ENCODE data around the gene LINGO1. TPM values are rescaled to one million over a fixed set of nuclear protein-coding genes. Genes with fewer than 3 reads are reported as not detected.

Gene LINGO1
- total RNA-seq, 4 donors from 2014 or later, result 0.83 to 2.2 (median 1.0) TPM; not detected in 1

DNA sequence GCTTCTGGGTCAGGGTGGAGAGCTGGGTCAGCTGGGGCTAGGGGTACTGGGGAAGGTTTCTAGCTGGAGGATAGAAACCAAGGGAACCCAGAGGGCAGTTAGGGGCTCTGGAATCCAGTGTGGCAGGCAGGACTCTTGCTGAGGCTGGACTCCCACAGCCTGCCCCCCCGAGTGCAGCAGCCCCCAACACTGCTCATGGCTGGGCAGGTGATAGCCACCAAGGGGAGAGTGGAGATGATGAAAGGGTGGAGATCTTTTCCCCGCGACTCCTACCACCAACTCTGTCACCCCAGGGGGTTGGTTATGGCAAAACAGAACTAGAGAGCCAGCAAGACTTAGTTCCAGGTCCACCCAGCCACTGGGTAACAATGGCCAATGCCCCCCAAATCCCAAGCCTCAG is 16.9 kb upstream of the LINGO1 start:
- WGBS, result 66% methylated on average over 3 of the region's 3 CpGs
- H3K4me3 ChIP-seq, result no peak overlapping the region
- H3K9me3 ChIP-seq, result peaks cover 0 to 11% (median 3%) of the 10 kb centered on the region in 4 donors
- no peaks in the 10 kb centered on the region for H3K4me1 ChIP-seq
- peaks cover 0 to 21% (median 0%) of the 10 kb centered on the region in 4 donors for H3K27me3 ChIP-seq
- DNase-seq (ENCODE audit: extremely low spot score), result no peak
- H3K36me3 ChIP-seq, result no peaks in the 10 kb centered on the region
- TF ChIP-seq POLR2AphosphoS5 (IDR thresholded peaks at IDR 0.05) (no peak), EP300 (IDR thresholded peaks at IDR 0.05) (no peak), POLR2A (IDR thresholded peaks at IDR 0.05; ENCODE audit: low read depth) (no peak)
- TF ChIP-seq, protein P1, sequence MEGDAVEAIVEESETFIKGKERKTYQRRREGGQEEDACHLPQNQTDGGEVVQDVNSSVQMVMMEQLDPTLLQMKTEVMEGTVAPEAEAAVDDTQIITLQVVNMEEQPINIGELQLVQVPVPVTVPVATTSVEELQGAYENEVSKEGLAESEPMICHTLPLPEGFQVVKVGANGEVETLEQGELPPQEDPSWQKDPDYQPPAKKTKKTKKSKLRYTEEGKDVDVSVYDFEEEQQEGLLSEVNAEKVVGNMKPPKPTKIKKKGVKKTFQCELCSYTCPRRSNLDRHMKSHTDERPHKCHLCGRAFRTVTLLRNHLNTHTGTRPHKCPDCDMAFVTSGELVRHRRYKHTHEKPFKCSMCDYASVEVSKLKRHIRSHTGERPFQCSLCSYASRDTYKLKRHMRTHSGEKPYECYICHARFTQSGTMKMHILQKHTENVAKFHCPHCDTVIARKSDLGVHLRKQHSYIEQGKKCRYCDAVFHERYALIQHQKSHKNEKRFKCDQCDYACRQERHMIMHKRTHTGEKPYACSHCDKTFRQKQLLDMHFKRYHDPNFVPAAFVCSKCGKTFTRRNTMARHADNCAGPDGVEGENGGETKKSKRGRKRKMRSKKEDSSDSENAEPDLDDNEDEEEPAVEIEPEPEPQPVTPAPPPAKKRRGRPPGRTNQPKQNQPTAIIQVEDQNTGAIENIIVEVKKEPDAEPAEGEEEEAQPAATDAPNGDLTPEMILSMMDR (IDR thresholded peaks at IDR 0.05), result no peak
- H3K27ac ChIP-seq (replicated peaks in 1 of 4), result no peak overlapping the region
- intact Hi-C loops (cut with DNase I), result no loop called here

DNA sequence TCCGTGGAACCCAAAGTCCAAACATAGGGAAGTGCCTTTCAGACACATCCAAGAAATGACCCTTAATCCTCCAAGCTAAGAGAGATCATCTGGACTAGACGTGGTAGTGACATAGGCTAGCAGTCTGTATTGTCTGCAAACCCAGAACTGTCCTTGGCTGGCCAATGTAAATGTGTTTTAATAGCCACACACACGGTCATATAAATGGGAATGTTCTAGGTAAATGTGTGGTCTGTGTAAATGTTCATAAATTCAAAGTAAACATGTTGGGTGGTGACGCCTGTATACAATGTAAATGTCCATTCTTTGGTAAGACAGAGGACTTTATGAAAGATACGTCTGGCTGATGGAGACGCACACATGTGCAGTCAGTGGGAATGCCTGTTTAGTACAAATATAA is 16.3 kb upstream of the LINGO1 start:
- H3K27me3 ChIP-seq, result peaks cover 0 to 15% (median 0%) of the 10 kb centered on the region in 4 donors
- no peak overlapping the region for H3K4me3 ChIP-seq
- intact Hi-C loops (cut with DNase I), result no loop called here
- 77% methylated on average over 5 of the region's 6 CpGs for WGBS
- TF ChIP-seq EP300 (IDR thresholded peaks at IDR 0.05) (no peak), POLR2A (IDR thresholded peaks at IDR 0.05; ENCODE audit: low read depth) (no peak), POLR2AphosphoS5 (IDR thresholded peaks at IDR 0.05) (no peak)
- TF ChIP-seq, protein P1 (IDR thresholded peaks at IDR 0.05), result no peak
- H3K27ac ChIP-seq (replicated peaks in 1 of 4), result no peak overlapping the region
- DNase-seq (ENCODE audit: extremely low spot score), result no peak
- H3K9me3 ChIP-seq, result peaks cover 0 to 5% (median under 1%) of the 10 kb centered on the region in 4 donors
- no peaks in the 10 kb centered on the region for H3K36me3 ChIP-seq
- no peaks in the 10 kb centered on the region for H3K4me1 ChIP-seq

DNA sequence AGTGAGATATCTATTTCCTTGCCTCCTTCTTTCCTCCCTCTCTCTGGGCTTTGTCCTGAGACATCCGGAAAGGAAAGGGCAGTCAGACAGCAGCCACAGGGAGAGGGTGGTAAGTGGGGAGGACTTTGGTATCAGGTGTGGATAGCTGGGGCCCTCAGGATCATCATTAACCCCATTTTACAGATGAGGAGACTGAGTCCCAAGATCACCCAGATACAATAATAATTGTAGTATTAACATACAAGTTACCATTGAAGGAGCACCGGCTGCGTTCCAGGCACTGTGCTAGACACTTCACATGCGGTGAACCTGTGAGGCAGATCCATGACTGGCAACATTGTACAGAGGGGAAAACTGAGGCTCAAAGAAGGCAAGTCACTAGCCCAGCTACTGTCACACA is 15.2 kb upstream of the LINGO1 start:
- no peak for DNase-seq (ENCODE audit: extremely low spot score)
- H3K4me1 ChIP-seq, result no peaks in the 10 kb centered on the region
- no peaks in the 10 kb centered on the region for H3K36me3 ChIP-seq
- TF ChIP-seq POLR2A (IDR thresholded peaks at IDR 0.05; ENCODE audit: low read depth) (no peak), POLR2AphosphoS5 (IDR thresholded peaks at IDR 0.05) (no peak), EP300 (IDR thresholded peaks at IDR 0.05) (no peak)
- TF ChIP-seq, protein P1 (IDR thresholded peaks at IDR 0.05), result no peak
- H3K4me3 ChIP-seq, result no peak overlapping the region
- intact Hi-C loops (cut with DNase I), result no loop called here
- 94% methylated on average over 4 of the region's 4 CpGs for WGBS
- no peak overlapping the region for H3K27ac ChIP-seq (replicated peaks in 1 of 4)
- H3K9me3 ChIP-seq, result no peaks in the 10 kb centered on the region
- peaks cover 0 to 16% (median 0%) of the 10 kb centered on the region in 4 donors for H3K27me3 ChIP-seq

DNA sequence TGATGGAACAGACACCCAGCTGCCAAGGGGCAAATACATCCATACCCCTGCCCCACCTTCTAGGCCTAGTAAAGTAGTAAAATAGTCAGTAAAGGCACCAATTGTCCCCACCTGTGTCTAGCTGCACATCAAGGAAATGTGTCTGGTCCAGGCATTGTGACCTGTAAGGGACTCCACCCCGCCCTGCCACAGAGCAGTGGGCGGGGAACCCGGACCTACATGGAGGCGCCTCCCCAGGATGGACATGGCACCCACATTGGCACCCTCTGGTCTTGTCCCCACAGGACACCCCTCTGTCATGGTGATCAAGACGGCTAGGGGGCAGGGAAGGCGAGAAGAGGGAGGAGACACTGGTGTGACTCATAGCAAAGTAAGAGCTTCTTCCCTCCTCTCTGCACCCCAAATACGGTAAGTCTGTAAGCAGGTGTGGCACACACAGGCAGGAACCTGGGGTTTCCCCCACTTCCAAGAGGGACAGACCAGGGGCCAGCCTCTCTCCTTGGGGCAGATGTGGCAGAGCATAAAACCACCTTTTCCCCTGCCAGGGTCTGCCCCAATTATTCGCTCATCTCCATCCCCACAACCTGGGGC is 13.5 kb upstream of the LINGO1 start:
- 92% methylated on average over 8 of the region's 8 CpGs for WGBS
- TF ChIP-seq, protein P1 (IDR thresholded peaks at IDR 0.05), result no peak
- TF ChIP-seq EP300 (IDR thresholded peaks at IDR 0.05) (no peak), POLR2A (IDR thresholded peaks at IDR 0.05; ENCODE audit: low read depth) (no peak), POLR2AphosphoS5 (IDR thresholded peaks at IDR 0.05) (no peak)
- no peaks in the 10 kb centered on the region for H3K36me3 ChIP-seq
- H3K4me3 ChIP-seq, result no peak overlapping the region
- peaks cover 0 to 22% (median 0%) of the 10 kb centered on the region in 4 donors for H3K27me3 ChIP-seq
- no peak for DNase-seq (ENCODE audit: extremely low spot score)
- no peaks in the 10 kb centered on the region for H3K9me3 ChIP-seq
- intact Hi-C loops (cut with DNase I), result no loop called here
- no peaks in the 10 kb centered on the region for H3K4me1 ChIP-seq
- no peak overlapping the region for H3K27ac ChIP-seq (replicated peaks in 1 of 4)

DNA sequence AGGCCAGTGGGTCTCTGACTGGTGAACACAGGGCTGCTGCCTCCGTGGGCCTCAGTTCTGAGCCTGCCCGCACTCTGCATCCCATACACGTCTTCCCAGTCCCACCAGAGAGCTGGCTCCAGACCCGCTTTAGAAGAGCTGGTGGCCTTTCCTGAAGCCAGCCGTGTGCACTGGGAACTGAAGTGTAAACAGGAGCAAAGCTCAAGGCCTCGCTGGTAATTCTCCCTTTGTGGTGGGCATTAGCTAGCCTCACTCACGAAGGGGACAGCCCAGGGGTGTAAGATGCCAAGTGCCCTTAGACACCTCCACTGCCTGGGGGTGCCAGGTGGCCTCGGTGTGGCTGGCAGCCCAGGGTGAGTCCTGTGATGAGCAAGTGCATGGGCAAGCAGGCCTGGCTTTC is 12.9 kb upstream of the LINGO1 start:
- Histone ChIP-seq H3K27ac (replicated peaks in 1 of 4) (no peak overlapping the region), H3K4me3 (no peak overlapping the region), H3K4me1 (no peaks in the 10 kb centered on the region), H3K9me3 (no peaks in the 10 kb centered on the region), H3K27me3 (peaks cover 0 to 27% (median 0%) of the 10 kb centered on the region in 4 donors), H3K36me3 (no peaks in the 10 kb centered on the region)
- WGBS, result 86% methylated on average over 7 of the region's 8 CpGs
- TF ChIP-seq POLR2A (IDR thresholded peaks at IDR 0.05; ENCODE audit: low read depth) (no peak), EP300 (IDR thresholded peaks at IDR 0.05) (no peak), POLR2AphosphoS5 (IDR thresholded peaks at IDR 0.05) (no peak)
- TF ChIP-seq, protein P1 (IDR thresholded peaks at IDR 0.05), result no peak
- intact Hi-C loops (cut with DNase I), result no loop called here
- no peak for DNase-seq (ENCODE audit: extremely low spot score)

Data from esophagus muscularis mucosa (tissue), 4 donors.